Activated T-cell treated with anti-CD3 and anti-CD28 coated beads for 1 hour (primary cell): Measurements from ENCODE around the gene PWP2.
"Not testable (repeated sequence)": the region's sequence is repeated elsewhere in the genome, so short reads cannot be mapped to it uniquely, and the experiment has no call there.

Experiments used
- DNase-seq: peaks from one replicate; pipeline ENCODE4 v3.0.0-alpha.2; 2020; ENCODE audit warnings: low read depth

PWP2 gene

GRCh38 chr21:44083631-44084291 lies 23.4 kb upstream of the PWP2 start:
- DNase-seq, result peak; percentile 33

GRCh38 chr21:44084496-44085241 lies 22.5 kb upstream of the PWP2 start:
- no peak for DNase-seq

GRCh38 chr21:44085491-44086321 lies 21.5 kb upstream of the PWP2 start:
- no peak for DNase-seq

- no peak for DNase-seq
Observed at GRCh38 chr21:44086636-44087425, 20.4 kb upstream of the PWP2 start.

GRCh38 chr21:44087426-44088400 lies 19.5 kb upstream of the PWP2 start:
- no peak for DNase-seq

- no peak for DNase-seq
Observed at GRCh38 chr21:44088401-44088780, 18.8 kb upstream of the PWP2 start.

GRCh38 chr21:44089001-44089911 lies 17.9 kb upstream of the PWP2 start:
- peak; percentile 23 for DNase-seq

GRCh38 chr21:44090325-44090724 lies 16.9 kb upstream of the PWP2 start:
- DNase-seq, result no peak

- no peak for DNase-seq
Observed at GRCh38 chr21:44092211-44092610, 15.0 kb upstream of the PWP2 start.

- no peak for DNase-seq
Observed at GRCh38 chr21:44093761-44094160, 13.4 kb upstream of the PWP2 start.

GRCh38 chr21:44094832-44095231 lies 12.4 kb upstream of the PWP2 start:
- DNase-seq, result no peak

GRCh38 chr21:44098507-44098906 lies 8.7 kb upstream of the PWP2 start:
- DNase-seq, result not testable (repeated sequence)

- DNase-seq, result not testable (repeated sequence)
Observed at GRCh38 chr21:44098964-44099363, 8.2 kb upstream of the PWP2 start.

GRCh38 chr21:44107589-44107988 lies 390 bp downstream of the PWP2 start:
- not testable (repeated sequence) for DNase-seq

GRCh38 chr21:44113702-44114371 lies 6.6 kb downstream of the PWP2 start:
- not testable (repeated sequence) for DNase-seq

- DNase-seq, result not testable (repeated sequence)
Observed at GRCh38 chr21:44122131-44122530, 14.9 kb downstream of the PWP2 start.

GRCh38 chr21:44127827-44128226 lies 20.6 kb downstream of the PWP2 start:
- not testable (repeated sequence) for DNase-seq

GRCh38 chr21:44133715-44134057 lies 26.5 kb downstream of the PWP2 start:
- DNase-seq, result not testable (repeated sequence)

GRCh38 chr21:44134732-44135131 lies 27.5 kb downstream of the PWP2 start:
- not testable (repeated sequence) for DNase-seq
